Measurements from ENCODE around the gene KIFC3. TPM values are rescaled to one million over a fixed set of nuclear protein-coding genes. Genes with fewer than 3 reads are reported as not detected.

The KIFC3 gene
- total and polyA plus RNA-seq, 2 donors (not counting 1 experiment from before 2014, with no cell fraction given) = 13.8 to 44.9 TPM

DNA sequence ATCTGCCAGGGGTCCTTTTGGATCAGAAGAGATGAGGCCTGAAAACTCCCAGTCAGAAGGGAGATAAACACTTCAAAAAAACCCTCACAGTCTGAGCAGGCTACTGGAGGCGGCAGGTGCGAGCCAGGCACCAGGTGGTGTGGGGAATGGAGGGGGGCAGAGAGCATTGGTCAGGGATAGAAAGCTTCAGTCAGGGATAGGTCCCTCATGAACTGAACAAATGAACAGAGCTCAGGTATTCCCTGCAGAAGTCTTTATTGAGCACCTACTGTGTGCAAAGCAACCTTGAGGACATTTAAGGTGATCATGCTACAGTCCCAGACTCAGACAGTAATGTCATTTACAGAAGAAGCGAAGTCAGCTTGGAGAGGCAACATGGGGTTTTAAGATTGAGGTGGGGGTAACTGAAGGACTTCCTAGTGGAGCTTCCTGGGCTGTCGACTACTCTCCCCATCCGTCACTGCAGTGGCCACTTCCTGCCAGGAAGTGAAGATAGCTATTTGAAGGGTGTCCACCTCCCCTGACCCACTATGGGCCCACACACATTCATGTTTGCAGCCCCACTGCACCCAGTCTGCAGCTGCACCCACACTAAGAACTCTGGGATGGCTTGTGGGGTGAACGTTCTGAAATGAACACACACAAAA lies 3.2 kb downstream of the KIFC3 start:
- no peaks in the 10 kb centered on the region for H3K9me3 ChIP-seq (ENCODE audit: control insufficient read depth, insufficient read depth, low read depth, low read length)
- TF ChIP-seq, protein P1, sequence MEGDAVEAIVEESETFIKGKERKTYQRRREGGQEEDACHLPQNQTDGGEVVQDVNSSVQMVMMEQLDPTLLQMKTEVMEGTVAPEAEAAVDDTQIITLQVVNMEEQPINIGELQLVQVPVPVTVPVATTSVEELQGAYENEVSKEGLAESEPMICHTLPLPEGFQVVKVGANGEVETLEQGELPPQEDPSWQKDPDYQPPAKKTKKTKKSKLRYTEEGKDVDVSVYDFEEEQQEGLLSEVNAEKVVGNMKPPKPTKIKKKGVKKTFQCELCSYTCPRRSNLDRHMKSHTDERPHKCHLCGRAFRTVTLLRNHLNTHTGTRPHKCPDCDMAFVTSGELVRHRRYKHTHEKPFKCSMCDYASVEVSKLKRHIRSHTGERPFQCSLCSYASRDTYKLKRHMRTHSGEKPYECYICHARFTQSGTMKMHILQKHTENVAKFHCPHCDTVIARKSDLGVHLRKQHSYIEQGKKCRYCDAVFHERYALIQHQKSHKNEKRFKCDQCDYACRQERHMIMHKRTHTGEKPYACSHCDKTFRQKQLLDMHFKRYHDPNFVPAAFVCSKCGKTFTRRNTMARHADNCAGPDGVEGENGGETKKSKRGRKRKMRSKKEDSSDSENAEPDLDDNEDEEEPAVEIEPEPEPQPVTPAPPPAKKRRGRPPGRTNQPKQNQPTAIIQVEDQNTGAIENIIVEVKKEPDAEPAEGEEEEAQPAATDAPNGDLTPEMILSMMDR (conservative IDR thresholded peaks at IDR 0.05 in 1 of 2, IDR thresholded peaks at IDR 0.05 in 1 of 2; ENCODE audit: low read depth in 1 of 2, low read length in 2 of 2) = no peak
- TF ChIP-seq EZH2 (IDR thresholded peaks at IDR 0.05; ENCODE audit: low read length, missing control alignments) = no peak
- no peak overlapping the region for H2AFZ ChIP-seq (ENCODE audit: low read length)
- no peak overlapping the region for H3K4me2 ChIP-seq (ENCODE audit: extremely low read depth, insufficient read depth, low read length)
- no peaks in the 10 kb centered on the region for H4K20me1 ChIP-seq (ENCODE audit: control insufficient read depth, extremely low read depth, insufficient read depth, low read length)
- no peak overlapping the region for H3K4me3 ChIP-seq (replicated peaks in 1 of 4; ENCODE audit: control extremely low read depth in 1 of 4, insufficient read depth in 1 of 4, low read depth in 3 of 4, low read length in 4 of 4)
- H3K27ac ChIP-seq (ENCODE audit: insufficient read depth, low read length) = no peak overlapping the region
- peaks cover 21% of the 10 kb centered on the region for H3K4me1 ChIP-seq (ENCODE audit: control insufficient read depth, extremely low read depth, insufficient read depth, low read length)
- H3K9ac ChIP-seq (ENCODE audit: insufficient read depth, low read length) = no peak overlapping the region
- peaks cover 19% of the 10 kb centered on the region for H3K36me3 ChIP-seq (ENCODE audit: control insufficient read depth, insufficient read depth, low read length)
- no peak for DNase-seq (ENCODE audit: low read depth in 2 of 2)
- H3K79me2 ChIP-seq (ENCODE audit: control insufficient read depth, insufficient read depth, low read length) = peaks cover 34% of the 10 kb centered on the region
- H3K27me3 ChIP-seq (ENCODE audit: control insufficient read depth, insufficient read depth, low read length) = no peaks in the 10 kb centered on the region

DNA sequence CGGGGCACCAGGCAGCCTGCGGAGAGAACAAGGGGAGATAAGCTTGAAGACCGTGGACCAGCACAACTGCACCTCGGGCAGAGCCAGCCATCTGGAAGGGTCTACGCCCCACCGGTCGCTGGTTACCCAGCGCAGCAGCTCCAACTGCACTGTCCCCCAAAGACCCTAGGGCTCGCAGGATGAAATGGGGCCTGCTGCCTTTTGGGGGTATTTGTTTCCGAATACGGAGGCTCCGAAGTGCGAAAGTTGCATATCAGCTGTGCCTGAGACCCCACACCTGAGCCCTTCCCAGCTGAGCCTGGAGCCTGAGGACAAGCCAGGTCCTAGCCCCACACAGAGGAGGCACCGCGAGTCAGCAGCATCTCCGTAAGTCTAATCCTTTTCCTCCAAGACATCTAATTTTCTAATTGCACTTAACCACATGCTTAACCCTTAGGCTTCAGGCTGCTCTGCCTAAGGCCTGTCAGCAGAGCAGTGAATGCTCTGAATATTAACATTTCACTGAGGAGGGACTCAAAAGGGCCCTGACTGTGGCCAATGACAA lies 4.0 kb downstream of the KIFC3 start:
- Histone ChIP-seq H3K4me3 (replicated peaks in 1 of 4; ENCODE audit: control extremely low read depth in 1 of 4, insufficient read depth in 1 of 4, low read depth in 3 of 4, low read length in 4 of 4) (no peak overlapping the region), H4K20me1 (ENCODE audit: control insufficient read depth, extremely low read depth, insufficient read depth, low read length) (no peaks in the 10 kb centered on the region), H3K36me3 (ENCODE audit: control insufficient read depth, insufficient read depth, low read length) (peaks cover 19% of the 10 kb centered on the region), H3K27me3 (ENCODE audit: control insufficient read depth, insufficient read depth, low read length) (no peaks in the 10 kb centered on the region), H3K4me2 (ENCODE audit: extremely low read depth, insufficient read depth, low read length) (no peak overlapping the region), H3K9ac (ENCODE audit: insufficient read depth, low read length) (no peak overlapping the region), H2AFZ (ENCODE audit: low read length) (no peak overlapping the region), H3K27ac (ENCODE audit: insufficient read depth, low read length) (no peak overlapping the region), H3K4me1 (ENCODE audit: control insufficient read depth, extremely low read depth, insufficient read depth, low read length) (peaks cover 21% of the 10 kb centered on the region), H3K9me3 (ENCODE audit: control insufficient read depth, insufficient read depth, low read depth, low read length) (no peaks in the 10 kb centered on the region), H3K79me2 (ENCODE audit: control insufficient read depth, insufficient read depth, low read length) (peaks cover 34% of the 10 kb centered on the region)
- no peak for DNase-seq (ENCODE audit: low read depth in 2 of 2)
- TF ChIP-seq, protein P1 (conservative IDR thresholded peaks at IDR 0.05 in 1 of 2, IDR thresholded peaks at IDR 0.05 in 1 of 2; ENCODE audit: low read depth in 1 of 2, low read length in 2 of 2) = no peak
- no peak for TF ChIP-seq EZH2 (IDR thresholded peaks at IDR 0.05; ENCODE audit: low read length, missing control alignments)

DNA sequence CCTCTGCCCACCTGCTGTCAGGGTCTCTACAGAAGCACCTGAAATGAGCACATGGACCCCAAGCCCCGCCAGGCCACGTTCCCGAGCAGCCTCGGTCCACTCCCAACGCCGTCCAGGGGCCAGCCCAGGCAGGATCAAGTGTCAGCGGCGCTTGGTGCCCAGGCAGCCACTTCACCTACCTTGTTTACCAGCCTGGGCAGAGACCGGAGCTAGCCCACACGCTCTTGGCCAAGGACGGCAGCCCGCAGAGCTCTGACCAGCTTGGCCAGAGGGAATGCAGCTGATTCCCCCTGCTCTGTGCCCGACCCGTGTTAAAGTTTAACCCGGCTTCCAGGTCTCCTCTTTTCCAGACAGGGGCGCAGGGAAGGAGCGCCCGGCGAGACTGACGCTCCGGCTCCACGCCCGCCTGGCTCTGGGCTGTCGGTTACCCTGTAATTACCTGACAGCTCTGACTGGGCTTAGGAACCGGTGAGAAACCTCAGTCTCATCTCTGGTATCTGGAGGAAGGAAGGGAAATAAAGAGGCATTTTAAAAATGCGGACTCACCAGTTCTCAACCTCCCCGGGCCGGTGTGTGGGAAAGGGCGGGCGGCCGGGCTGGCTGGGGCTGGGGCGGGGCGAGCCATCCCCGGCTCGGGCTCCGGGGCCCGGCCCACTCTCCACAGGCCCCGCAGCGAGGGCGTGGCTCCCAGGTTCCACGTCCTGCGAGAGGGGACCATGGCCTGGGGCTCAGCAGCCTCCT lies 4.6 kb downstream of the KIFC3 start:
- no peak overlapping the region for H3K4me3 ChIP-seq (replicated peaks in 1 of 4; ENCODE audit: control extremely low read depth in 1 of 4, insufficient read depth in 1 of 4, low read depth in 3 of 4, low read length in 4 of 4)
- no peak overlapping the region for H3K9ac ChIP-seq (ENCODE audit: insufficient read depth, low read length)
- no peaks in the 10 kb centered on the region for H3K27me3 ChIP-seq (ENCODE audit: control insufficient read depth, insufficient read depth, low read length)
- no peak overlapping the region for H2AFZ ChIP-seq (ENCODE audit: low read length)
- H3K79me2 ChIP-seq (ENCODE audit: control insufficient read depth, insufficient read depth, low read length) = peaks cover 34% of the 10 kb centered on the region
- H3K27ac ChIP-seq (ENCODE audit: insufficient read depth, low read length) = no peak overlapping the region
- no peaks in the 10 kb centered on the region for H3K9me3 ChIP-seq (ENCODE audit: control insufficient read depth, insufficient read depth, low read depth, low read length)
- H3K4me2 ChIP-seq (ENCODE audit: extremely low read depth, insufficient read depth, low read length) = no peak overlapping the region
- no peak for TF ChIP-seq EZH2 (IDR thresholded peaks at IDR 0.05; ENCODE audit: low read length, missing control alignments)
- TF ChIP-seq, protein P1 (conservative IDR thresholded peaks at IDR 0.05 in 1 of 2, IDR thresholded peaks at IDR 0.05 in 1 of 2; ENCODE audit: low read depth in 1 of 2, low read length in 2 of 2) = no peak
- H3K4me1 ChIP-seq (ENCODE audit: control insufficient read depth, extremely low read depth, insufficient read depth, low read length) = peaks cover 18% of the 10 kb centered on the region
- no peaks in the 10 kb centered on the region for H4K20me1 ChIP-seq (ENCODE audit: control insufficient read depth, extremely low read depth, insufficient read depth, low read length)
- H3K36me3 ChIP-seq (ENCODE audit: control insufficient read depth, insufficient read depth, low read length) = peaks cover 19% of the 10 kb centered on the region
- DNase-seq (ENCODE audit: low read depth in 2 of 2) = no peak
